Measurements from ENCODE around the gene LRRC51.

Gene LRRC51

DNA sequence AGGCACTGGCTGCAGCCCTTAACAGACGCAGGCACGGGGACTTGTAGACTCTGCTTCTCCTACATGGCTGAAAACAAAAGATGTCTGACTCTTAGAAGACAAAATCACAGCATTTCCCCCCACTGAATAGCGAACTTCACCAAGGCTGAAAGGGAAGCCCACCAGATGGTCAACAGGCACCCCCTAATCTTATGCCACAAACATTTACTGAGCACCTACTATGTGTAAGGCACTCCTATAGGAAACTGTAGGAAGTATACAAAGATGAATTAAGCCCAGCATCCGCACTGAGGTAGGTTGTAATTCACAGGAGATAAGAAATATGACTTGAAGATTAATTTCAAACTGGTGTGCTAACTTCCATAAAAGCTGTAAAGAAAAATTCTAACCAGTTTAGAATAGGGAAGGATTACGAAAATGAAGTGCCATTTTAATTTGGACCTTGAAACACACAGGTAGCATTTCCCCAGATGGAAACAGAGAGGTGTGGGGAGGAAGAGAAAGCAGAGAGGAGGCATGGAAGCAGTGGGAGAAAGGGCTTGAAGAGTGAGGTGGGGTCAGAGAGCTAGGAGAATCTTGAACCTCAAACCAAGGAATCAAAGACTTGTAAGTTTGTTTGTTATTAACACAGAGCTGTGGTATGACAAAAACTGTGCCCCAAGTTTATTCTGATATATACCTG lies 38.4 kb upstream of the LRRC51 start:
- Histone ChIP-seq H2BK120ac (ENCODE audit: insufficient read depth, low read length, poor library complexity) (peak overlapping the region; percentile 49), H3K9me3 (ENCODE audit: insufficient read depth, low read depth, low read length) (no peaks in the 10 kb centered on the region), H4K91ac (ENCODE audit: low read depth, low read length) (peak overlapping the region; percentile 67)

GRCh38 chr11:72045849-72046248 lies 34.8 kb upstream of the LRRC51 start:
- H2AFZ ChIP-seq (ENCODE audit: insufficient read depth, low read length, poor library complexity) = no peak overlapping the region
- no peak overlapping the region for H2BK120ac ChIP-seq (ENCODE audit: insufficient read depth, low read length, poor library complexity)
- peak overlapping the region; percentile 41 for H3K18ac ChIP-seq (ENCODE audit: low read length)
- H3K79me2 ChIP-seq (ENCODE audit: control insufficient read depth, insufficient read depth, low read length, poor library complexity) = no peaks in the 10 kb centered on the region
- H3K4ac ChIP-seq (ENCODE audit: low read depth, low read length) = peak overlapping the region; percentile 8
- no CpG with 5 or more reads among the region's 5 CpGs for WGBS (ENCODE audit: extremely low coverage, insufficient coverage, insufficient read length)
- peaks cover 10 to 13% of the 10 kb centered on the region in 2 experiments for H3K4me1 ChIP-seq (ENCODE audit: control insufficient read depth in 1 of 2, insufficient read depth in 2 of 2, low read length in 2 of 2)
- no peak overlapping the region for H2BK5ac ChIP-seq (ENCODE audit: low read depth, low read length, poor library complexity)
- no peak overlapping the region for H3K23ac ChIP-seq (ENCODE audit: low read length)
- peaks cover 2% of the 10 kb centered on the region in 2 experiments for H3K36me3 ChIP-seq (ENCODE audit: control insufficient read depth in 1 of 2, insufficient read depth in 2 of 2, low read length in 2 of 2)
- H3K4me3 ChIP-seq (ENCODE audit: low read depth, low read length) = no peak overlapping the region
- H2AK5ac ChIP-seq (ENCODE audit: low read length) = no peak overlapping the region
- no peak for DNase-seq
- no peak overlapping the region for H4K91ac ChIP-seq (ENCODE audit: low read depth, low read length)
- no peak overlapping the region for H3K27ac ChIP-seq (ENCODE audit: low read depth, low read length)
- no peaks in the 10 kb centered on the region for H3K9me3 ChIP-seq (ENCODE audit: insufficient read depth, low read depth, low read length)
- H3K9ac ChIP-seq (ENCODE audit: low read length) = no peak overlapping the region
- H3K27me3 ChIP-seq (ENCODE audit: insufficient read depth, low read length) = no peaks in the 10 kb centered on the region
- peaks cover 7% of the 10 kb centered on the region for H3K79me1 ChIP-seq (ENCODE audit: low read length)
- H4K8ac ChIP-seq (ENCODE audit: low read depth, low read length) = no peak overlapping the region
- no peak overlapping the region for H2BK12ac ChIP-seq (ENCODE audit: low read length)
- H3K4me2 ChIP-seq (ENCODE audit: low read length) = no peak overlapping the region
- H3K14ac ChIP-seq (ENCODE audit: low read length) = no peak overlapping the region
- no peak overlapping the region for H4K12ac ChIP-seq (ENCODE audit: low read depth, low read length)

More for the DNA sequence above, 38.4 kb upstream of the LRRC51 start:
- WGBS (ENCODE audit: extremely low coverage, insufficient coverage, insufficient read length) = no CpG with 5 or more reads among the region's 5 CpGs
- H2AK5ac ChIP-seq (ENCODE audit: low read length) = peak overlapping the region; percentile 51
- peak overlapping the region; percentile 5 for H3K18ac ChIP-seq (ENCODE audit: low read length)
- peaks cover 23% of the 10 kb centered on the region in 2 experiments for H3K4me1 ChIP-seq (ENCODE audit: control insufficient read depth in 1 of 2, insufficient read depth in 2 of 2, low read length in 2 of 2)
- no peak overlapping the region for H3K4me3 ChIP-seq (ENCODE audit: low read depth, low read length)
- no peaks in the 10 kb centered on the region for H3K27me3 ChIP-seq (ENCODE audit: insufficient read depth, low read length)
- H3K36me3 ChIP-seq (ENCODE audit: control insufficient read depth in 1 of 2, insufficient read depth in 2 of 2, low read length in 2 of 2) = peaks cover 2% of the 10 kb centered on the region in 2 experiments
- H3K9ac ChIP-seq (ENCODE audit: low read length) = peak overlapping the region; percentile 1
- H2AFZ ChIP-seq (ENCODE audit: insufficient read depth, low read length, poor library complexity) = peak overlapping the region; percentile 32
- peak overlapping the region; percentile 30 for H4K8ac ChIP-seq (ENCODE audit: low read depth, low read length)
- H2BK12ac ChIP-seq (ENCODE audit: low read length) = peak overlapping the region; percentile 56
- no peak overlapping the region for H3K23ac ChIP-seq (ENCODE audit: low read length)
- H3K4ac ChIP-seq (ENCODE audit: low read depth, low read length) = peak overlapping the region; percentile 10
- no peak for DNase-seq
- peak overlapping the region; percentile 11 for H2BK5ac ChIP-seq (ENCODE audit: low read depth, low read length, poor library complexity)
- peaks cover 14% of the 10 kb centered on the region for H3K79me1 ChIP-seq (ENCODE audit: low read length)
- H3K14ac ChIP-seq (ENCODE audit: low read length) = peak overlapping the region; percentile 59
- peak overlapping the region; percentile 71 for H3K4me2 ChIP-seq (ENCODE audit: low read length)
- peaks cover 14% of the 10 kb centered on the region for H3K79me2 ChIP-seq (ENCODE audit: control insufficient read depth, insufficient read depth, low read length, poor library complexity)
- H4K12ac ChIP-seq (ENCODE audit: low read depth, low read length) = peak overlapping the region; percentile 83
- H3K27ac ChIP-seq (ENCODE audit: low read depth, low read length) = peak overlapping the region; percentile 75

- Histone ChIP-seq H3K14ac (ENCODE audit: low read length) (no peak overlapping the region), H2AFZ (ENCODE audit: insufficient read depth, low read length, poor library complexity) (no peak overlapping the region), H3K36me3 (ENCODE audit: control insufficient read depth in 1 of 2, insufficient read depth in 2 of 2, low read length in 2 of 2) (peaks cover 0 to 2% of the 10 kb centered on the region in 2 experiments), H3K27ac (ENCODE audit: low read depth, low read length) (no peak overlapping the region), H4K91ac (ENCODE audit: low read depth, low read length) (no peak overlapping the region), H2AK5ac (ENCODE audit: low read length) (no peak overlapping the region), H3K23ac (ENCODE audit: low read length) (no peak overlapping the region), H3K9ac (ENCODE audit: low read length) (no peak overlapping the region), H4K12ac (ENCODE audit: low read depth, low read length) (no peak overlapping the region), H2BK5ac (ENCODE audit: low read depth, low read length, poor library complexity) (no peak overlapping the region), H4K8ac (ENCODE audit: low read depth, low read length) (no peak overlapping the region), H2BK120ac (ENCODE audit: insufficient read depth, low read length, poor library complexity) (peak overlapping the region; percentile 10), H3K9me3 (ENCODE audit: insufficient read depth, low read depth, low read length) (no peaks in the 10 kb centered on the region), H3K4me1 (ENCODE audit: control insufficient read depth in 1 of 2, insufficient read depth in 2 of 2, low read length in 2 of 2) (peaks cover 0 to 5% of the 10 kb centered on the region in 2 experiments), H3K18ac (ENCODE audit: low read length) (no peak overlapping the region), H3K4me2 (ENCODE audit: low read length) (no peak overlapping the region), H3K4me3 (ENCODE audit: low read depth, low read length) (no peak overlapping the region), H3K4ac (ENCODE audit: low read depth, low read length) (no peak overlapping the region), H2BK12ac (ENCODE audit: low read length) (no peak overlapping the region), H3K79me1 (ENCODE audit: low read length) (no peaks in the 10 kb centered on the region), H3K27me3 (ENCODE audit: insufficient read depth, low read length) (no peaks in the 10 kb centered on the region), H3K79me2 (ENCODE audit: control insufficient read depth, insufficient read depth, low read length, poor library complexity) (no peaks in the 10 kb centered on the region)
- peak; percentile 93 to 98 for DNase-seq
- WGBS (ENCODE audit: extremely low coverage, insufficient coverage, insufficient read length) = no CpG with 5 or more reads among the region's 3 CpGs
Measured at GRCh38 chr11:72048766-72049460, 31.7 kb upstream of the LRRC51 start.

DNA sequence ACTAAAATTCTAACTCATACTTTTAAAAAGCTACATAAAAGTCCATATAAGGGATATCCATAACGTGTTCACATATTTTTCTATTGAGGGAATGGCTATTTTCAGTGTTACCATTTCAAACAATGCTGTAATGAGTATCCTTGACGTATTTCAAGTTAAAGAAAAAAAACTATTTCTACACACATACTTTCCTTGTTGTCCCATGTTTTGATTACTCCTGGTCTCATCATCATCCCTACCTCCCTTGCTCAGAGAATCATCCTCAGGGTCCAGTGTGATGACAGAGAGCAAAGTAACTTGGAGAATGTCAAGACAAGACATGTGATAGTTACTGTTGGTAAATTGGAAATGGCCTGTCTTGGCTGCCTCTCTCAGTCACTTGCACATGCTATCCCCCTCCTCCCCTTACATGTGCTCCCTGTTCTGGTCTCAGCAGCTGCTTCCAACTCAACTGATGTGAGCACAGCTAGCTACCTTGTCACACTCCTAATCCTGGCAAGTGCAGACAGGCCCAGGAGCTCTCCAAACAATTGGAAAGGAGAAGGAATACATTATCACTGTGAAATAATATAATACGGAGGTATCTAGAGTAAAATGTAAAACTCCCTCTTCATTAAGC lies 22.1 kb upstream of the LRRC51 start:
- no CpG with 5 or more reads among the region's 3 CpGs for WGBS (ENCODE audit: extremely low coverage, insufficient coverage, insufficient read length)

More for the DNA sequence above, 22.1 kb upstream of the LRRC51 start:
- H3K27me3 ChIP-seq (ENCODE audit: insufficient read depth, low read length) = no peaks in the 10 kb centered on the region
- H3K4ac ChIP-seq (ENCODE audit: low read depth, low read length) = no peak overlapping the region
- H3K18ac ChIP-seq (ENCODE audit: low read length) = no peak overlapping the region
- DNase-seq = peak in 1 of 2 donors; percentile 66
- no peak overlapping the region for H2BK5ac ChIP-seq (ENCODE audit: low read depth, low read length, poor library complexity)
- no peak overlapping the region for H4K91ac ChIP-seq (ENCODE audit: low read depth, low read length)
- H3K4me2 ChIP-seq (ENCODE audit: low read length) = no peak overlapping the region
- peaks cover 3 to 4% of the 10 kb centered on the region in 2 experiments for H3K36me3 ChIP-seq (ENCODE audit: control insufficient read depth in 1 of 2, insufficient read depth in 2 of 2, low read length in 2 of 2)
- H2BK12ac ChIP-seq (ENCODE audit: low read length) = no peak overlapping the region
- H3K27ac ChIP-seq (ENCODE audit: low read depth, low read length) = no peak overlapping the region
- H3K79me2 ChIP-seq (ENCODE audit: control insufficient read depth, insufficient read depth, low read length, poor library complexity) = no peaks in the 10 kb centered on the region
- no peak overlapping the region for H3K4me3 ChIP-seq (ENCODE audit: low read depth, low read length)
- H2AK5ac ChIP-seq (ENCODE audit: low read length) = no peak overlapping the region
- no peaks in the 10 kb centered on the region for H3K79me1 ChIP-seq (ENCODE audit: low read length)
- no peaks in the 10 kb centered on the region for H3K9me3 ChIP-seq (ENCODE audit: insufficient read depth, low read depth, low read length)
- no peak overlapping the region for H3K23ac ChIP-seq (ENCODE audit: low read length)
- H3K9ac ChIP-seq (ENCODE audit: low read length) = no peak overlapping the region
- no peak overlapping the region for H4K8ac ChIP-seq (ENCODE audit: low read depth, low read length)
- H3K14ac ChIP-seq (ENCODE audit: low read length) = no peak overlapping the region
- no peak overlapping the region for H4K12ac ChIP-seq (ENCODE audit: low read depth, low read length)
- no peak overlapping the region for H2BK120ac ChIP-seq (ENCODE audit: insufficient read depth, low read length, poor library complexity)
- H3K4me1 ChIP-seq (ENCODE audit: control insufficient read depth in 1 of 2, insufficient read depth in 2 of 2, low read length in 2 of 2) = no peaks in the 10 kb centered on the region
- H2AFZ ChIP-seq (ENCODE audit: insufficient read depth, low read length, poor library complexity) = no peak overlapping the region
